GM12865 (cell line): ENCODE results near the gene TTC1.

Experiments used
- DNase-seq: peaks from one replicate; pipeline ENCODE4 v3.0.0; 2010; ENCODE audit warnings: low read depth
- H3K4me3 ChIP-seq: 2 replicates; pipeline ENCODE4 v1.5.1; 2011; ENCODE audit warnings: mild to moderate bottlenecking, low read depth, low read length, control low read depth
- TF ChIP-seq, protein P1 (sequence below): IDR thresholded peaks from 2 replicates; pipeline ENCODE4 v1.5.1; 2011; ENCODE audit warnings: low read length, control low read depth, low read depth, inconsistent platforms; ENCODE audit not compliant: insufficient read depth; ENCODE audit errors: missing control alignments

TTC1 gene

DNA sequence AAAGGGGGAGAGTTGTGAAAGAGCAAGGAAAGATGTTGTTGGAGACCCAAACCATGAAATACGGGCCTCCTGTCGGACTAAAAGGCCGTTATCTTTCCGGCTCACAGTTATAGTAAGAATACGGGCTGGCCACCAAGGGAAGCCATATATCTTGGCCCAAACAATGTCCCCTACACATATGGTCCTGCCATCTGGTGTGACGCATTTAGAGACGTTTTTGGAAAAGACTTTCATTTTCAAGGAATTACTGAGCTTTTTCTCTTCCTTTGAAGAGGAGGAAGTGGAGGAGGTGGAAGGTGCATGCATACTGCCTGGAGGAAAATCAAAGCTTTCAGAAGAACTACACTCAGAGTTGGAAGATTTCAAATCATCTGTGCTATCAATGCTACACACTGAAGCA, 83.6 kb downstream of the TTC1 start:
- peak overlapping the region; percentile 3 for H3K4me3 ChIP-seq
- TF ChIP-seq, protein P1, sequence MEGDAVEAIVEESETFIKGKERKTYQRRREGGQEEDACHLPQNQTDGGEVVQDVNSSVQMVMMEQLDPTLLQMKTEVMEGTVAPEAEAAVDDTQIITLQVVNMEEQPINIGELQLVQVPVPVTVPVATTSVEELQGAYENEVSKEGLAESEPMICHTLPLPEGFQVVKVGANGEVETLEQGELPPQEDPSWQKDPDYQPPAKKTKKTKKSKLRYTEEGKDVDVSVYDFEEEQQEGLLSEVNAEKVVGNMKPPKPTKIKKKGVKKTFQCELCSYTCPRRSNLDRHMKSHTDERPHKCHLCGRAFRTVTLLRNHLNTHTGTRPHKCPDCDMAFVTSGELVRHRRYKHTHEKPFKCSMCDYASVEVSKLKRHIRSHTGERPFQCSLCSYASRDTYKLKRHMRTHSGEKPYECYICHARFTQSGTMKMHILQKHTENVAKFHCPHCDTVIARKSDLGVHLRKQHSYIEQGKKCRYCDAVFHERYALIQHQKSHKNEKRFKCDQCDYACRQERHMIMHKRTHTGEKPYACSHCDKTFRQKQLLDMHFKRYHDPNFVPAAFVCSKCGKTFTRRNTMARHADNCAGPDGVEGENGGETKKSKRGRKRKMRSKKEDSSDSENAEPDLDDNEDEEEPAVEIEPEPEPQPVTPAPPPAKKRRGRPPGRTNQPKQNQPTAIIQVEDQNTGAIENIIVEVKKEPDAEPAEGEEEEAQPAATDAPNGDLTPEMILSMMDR: no peak
- no peak for DNase-seq

DNA sequence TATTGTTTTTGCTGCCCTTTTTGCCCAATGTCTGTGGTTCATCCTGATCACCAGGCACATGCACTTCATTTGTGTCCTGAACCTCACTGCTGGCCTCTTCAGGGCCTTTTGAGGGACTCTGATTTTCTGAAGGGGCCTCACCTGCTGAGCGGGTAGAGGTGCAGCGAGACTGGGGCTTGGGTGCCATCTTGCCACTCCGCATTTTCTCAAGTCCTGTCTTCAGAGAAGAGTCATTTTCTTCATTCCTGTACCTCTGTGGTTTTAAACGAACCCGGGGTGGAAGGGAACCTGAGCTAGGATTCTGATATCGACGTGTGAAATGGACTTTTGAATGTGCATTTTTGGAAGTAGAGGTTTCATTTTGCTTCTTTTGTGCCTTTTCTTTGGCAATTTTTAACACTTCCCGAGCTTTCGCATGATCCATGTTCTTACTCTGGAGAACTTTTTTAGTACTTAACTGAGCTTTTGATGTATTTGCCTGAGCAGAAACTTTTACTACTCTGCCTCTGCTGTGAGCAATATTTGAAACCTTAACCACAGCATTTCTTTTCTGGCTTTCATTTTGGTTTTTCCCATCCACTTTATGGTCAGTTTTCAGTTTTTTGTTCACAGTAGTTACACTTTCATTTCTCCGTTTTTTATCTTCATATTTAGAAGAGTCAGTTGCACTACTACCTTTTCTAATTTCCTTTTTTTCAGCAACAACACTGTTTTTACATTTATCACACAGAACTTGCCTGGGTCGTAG, 84.2 kb downstream of the TTC1 start:
- H3K4me3 ChIP-seq: peak overlapping the region; percentile 29
- peak; percentile 69 for DNase-seq
- TF ChIP-seq, protein P1: no peak

DNA sequence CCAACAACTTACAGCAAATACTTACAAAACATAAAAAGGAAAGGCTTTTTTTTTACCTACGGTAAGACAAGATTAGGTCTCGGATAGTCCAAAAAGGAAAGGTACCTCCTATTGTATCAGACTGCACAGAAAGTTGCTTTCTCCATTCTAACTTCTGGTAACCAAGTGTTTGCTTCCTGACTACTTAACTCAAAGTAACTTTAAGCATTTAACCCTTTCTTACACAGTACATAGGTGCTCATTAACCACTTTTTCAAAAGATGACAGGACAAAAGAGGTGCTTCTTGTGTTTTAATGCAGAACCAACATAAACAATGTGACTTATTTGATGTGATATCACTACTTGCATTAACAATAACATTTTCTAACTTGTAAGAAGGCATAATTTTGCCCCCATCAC, 87.2 kb downstream of the TTC1 start:
- H3K4me3 ChIP-seq: no peak overlapping the region
- no peak for DNase-seq
- TF ChIP-seq, protein P1: no peak

DNA sequence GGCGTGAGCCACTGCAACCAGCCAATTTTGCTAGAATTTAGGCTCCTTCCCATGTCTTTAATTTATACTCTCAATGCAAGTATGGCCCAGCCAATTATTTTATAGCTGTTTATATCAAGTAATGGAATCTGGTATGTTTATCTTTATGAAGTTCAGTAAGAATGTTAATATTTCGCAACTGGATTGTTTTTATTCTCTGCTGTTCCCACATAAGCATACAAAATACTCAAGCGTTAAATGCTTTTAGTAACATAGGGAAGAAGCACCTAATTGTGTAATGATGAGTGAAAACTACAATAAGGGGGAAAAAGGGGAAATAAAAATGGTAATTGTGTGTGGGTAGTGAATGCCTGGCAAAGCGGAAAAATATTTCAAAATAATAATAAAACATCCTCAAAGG, 89.1 kb downstream of the TTC1 start:
- TF ChIP-seq, protein P1: no peak
- no peak overlapping the region for H3K4me3 ChIP-seq
- no peak for DNase-seq

DNA sequence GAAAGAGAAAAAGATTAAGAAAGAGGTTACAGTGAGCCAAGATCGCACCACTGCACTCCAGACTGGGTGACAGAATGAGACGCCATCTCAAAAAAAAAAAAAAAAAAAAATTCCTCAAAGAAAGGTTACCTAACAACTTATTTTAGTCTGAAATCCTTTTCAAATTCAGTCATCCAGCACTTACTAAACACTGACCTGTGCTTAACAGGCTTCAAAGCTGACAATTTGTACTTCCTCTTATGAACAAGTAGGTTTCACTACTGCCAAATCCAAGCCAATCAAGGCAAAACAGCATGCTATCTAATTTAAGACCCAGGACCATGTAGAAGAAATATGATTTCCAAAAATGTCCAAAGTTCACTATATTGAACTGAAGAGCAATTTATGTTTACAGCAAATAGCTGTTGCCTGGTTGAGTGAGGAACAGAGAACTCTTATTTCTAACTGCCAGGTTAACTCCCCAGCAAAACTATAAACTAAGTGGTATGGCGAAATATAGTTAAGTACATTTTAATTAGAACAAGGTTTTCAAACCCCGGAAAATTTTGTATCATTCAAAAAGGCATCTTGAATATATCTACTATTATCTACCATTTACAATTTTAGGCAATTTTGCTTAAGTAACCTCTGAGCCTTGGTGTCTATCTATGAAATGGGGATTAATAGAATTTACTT, 96.9 kb downstream of the TTC1 start:
- peak; percentile 69 for DNase-seq
- TF ChIP-seq, protein P1: no peak
- no peak overlapping the region for H3K4me3 ChIP-seq

DNA sequence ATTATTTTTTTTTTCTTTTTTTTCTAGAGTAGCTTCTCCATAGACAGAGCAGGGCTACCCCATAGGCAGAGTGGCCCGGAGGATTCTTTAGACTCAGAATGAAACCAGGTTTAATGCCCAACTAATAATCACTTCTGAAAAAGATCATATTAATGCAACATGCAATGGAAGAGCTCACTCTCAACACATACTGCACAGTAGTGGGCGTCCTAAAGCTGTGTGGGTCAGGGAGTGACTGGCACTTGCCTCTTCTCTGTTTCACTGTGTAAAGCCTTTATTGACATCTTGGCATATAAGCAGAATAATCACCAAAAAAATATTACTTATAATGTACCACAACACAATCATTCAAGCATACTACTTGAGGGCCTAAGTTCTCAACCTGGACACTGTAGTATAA, 99.2 kb downstream of the TTC1 start:
- no peak overlapping the region for H3K4me3 ChIP-seq
- TF ChIP-seq, protein P1: no peak
- DNase-seq: no peak
